Embryonic facial prominence (tissue), 1 donor: ENCODE results near the gene UVSSA.
A peak's percentile ranks its signal among the peaks of the same experiment; 100 is the strongest.

Experiments used
- DNase-seq: peaks from one replicate; pipeline ENCODE4 v3.0.0-alpha.2; 2016; ENCODE audit errors: extremely low spot score

The UVSSA gene

DNA sequence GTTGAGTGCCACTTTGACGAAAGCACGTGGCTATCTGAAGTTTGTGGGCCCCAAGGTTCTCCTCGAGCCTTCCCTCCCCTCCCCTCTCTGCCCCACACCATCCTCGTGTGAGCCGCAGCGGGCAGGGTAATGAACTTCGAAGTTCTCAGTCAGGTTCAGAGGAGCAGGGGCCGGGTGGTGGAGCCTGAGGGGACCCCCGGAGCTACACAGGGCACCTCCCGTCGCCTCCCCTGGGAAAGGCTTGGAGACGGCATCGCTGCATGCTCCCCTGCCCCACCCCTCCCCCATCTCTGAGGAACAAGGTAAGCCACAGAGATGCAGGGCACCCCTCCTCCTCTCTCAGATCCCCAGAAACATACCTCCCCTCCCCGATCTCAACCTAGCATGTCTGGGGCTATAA is 62.1 kb downstream of the UVSSA start:
- DNase-seq: no peak

DNA sequence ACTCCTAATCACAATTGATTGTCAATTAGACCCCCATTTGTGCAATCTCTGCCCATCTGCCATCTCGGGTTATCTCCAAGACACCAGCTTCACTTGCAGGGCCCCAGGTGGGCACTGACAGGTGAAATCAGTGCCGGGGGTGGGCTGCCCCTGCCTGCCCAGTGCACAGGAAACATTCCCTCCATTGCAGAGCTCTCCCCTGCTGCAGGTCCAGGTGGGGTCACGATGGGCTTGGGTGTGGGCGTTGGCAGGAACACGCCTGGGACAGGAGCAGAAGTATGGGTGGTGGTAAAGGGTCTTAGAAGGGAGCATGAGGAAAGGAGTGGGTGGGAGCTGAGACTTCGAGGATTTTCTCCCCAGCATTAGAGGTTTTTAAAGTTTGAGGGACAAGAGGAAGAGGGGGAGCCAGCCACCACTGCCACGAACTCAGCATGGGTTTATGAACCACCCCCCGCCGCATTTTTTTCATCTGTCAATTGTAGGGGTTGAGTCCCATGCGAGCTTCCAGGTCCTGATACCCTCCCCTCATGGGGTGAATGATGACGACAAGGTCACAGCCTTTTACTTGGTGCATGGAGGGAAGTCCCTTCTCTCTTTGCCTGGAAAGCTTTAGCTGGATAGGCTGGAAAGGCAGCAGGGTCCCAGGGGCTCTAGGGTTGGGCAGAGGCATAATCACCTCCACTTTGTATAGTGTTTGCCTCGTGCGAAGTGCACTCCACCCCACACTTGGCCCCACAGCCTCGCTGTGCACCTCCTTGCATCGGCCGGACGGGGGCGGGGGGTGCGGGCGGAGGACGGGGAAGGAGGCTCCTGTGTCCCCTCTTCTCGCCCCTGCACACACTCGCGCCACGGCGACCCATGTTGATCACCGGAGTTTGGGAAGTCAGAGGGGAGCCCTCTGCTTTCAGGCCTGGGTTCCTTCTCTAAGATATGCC is 62.8 kb downstream of the UVSSA start:
- DNase-seq: no peak

DNA sequence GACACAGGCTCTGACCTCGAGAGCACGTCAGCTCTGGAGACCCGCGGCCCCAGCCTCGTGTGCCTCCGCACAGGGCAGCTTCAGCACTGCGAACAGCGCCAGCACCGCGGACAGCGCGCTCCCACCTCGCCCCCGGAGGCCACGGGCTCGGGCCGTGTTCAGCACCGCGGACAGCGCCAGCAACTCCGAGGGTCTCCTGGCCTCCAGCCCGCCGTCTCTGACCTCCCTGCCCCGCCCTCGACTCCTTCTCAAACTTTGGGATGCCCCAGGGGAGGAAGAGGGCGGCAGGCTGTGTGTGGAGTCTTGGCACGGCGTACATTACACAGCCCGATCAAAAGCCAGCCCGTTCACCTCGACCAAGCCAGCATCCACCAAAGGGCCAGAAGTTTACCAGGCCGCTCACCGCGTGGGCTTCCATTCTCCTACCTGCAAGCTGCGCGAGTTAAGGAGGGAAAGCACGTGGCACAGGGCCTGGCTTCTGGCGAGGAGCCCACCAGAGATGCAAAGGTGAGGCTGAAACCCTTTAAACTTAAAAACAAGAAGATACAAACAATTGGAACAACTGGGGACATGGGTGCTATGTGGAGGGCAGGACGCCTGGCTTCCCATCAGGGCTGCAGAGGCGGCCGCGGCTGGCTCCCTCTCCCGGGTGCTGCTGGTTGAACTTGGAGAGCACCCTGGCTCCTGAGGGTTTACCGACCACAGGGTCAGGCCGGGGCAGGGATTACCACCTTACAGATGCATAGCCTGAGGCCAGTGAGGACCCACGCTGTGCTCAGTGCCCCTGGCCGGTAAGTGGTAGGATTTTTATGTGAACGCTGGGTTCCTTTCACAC is 63.7 kb downstream of the UVSSA start:
- DNase-seq: peak; percentile 28

DNA sequence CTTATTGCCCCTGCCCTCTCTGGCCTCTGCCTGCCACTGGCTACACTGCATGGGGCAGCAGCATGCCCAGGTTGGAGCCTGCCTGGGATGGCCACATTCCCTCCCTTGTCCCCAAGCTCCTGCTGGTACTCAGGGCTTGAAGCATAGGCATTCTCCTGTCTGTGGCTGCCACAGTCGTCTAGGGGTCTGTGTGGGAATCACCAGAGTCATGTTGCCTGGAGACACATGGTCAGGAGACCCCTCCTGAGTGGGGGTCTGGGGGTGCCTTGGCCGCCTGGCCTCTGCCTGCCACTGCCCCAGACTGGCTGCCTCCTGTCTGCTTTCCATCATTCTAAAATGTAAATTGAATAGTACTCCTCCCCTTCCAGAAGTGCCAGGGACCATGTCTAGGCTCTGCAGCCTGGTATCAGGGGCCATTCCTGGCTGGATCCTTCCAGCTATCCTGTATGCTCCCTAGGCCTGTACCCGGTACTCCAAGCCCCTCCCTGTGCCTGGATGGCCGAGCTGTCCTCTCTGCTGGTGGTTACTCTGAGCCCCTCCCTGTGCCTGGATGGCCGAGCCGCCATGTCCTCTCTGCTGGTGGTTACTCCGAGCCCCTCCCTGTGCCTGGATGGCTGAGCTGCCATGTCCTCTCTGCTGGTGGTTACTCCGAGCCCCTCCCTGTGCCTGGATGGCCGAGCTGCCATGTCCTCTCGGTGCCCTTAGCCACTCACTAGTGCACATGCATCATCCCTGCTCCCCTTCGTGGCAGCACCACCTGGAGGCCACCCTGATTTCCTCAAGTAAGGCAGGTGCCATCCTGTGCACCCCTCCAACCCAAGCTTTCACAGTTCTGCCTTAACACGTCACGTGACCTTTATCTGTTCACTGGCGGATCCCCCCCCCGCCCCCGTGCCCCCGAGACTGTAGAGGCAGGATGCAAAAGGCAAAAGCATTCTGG is 64.7 kb downstream of the UVSSA start:
- no peak for DNase-seq

DNA sequence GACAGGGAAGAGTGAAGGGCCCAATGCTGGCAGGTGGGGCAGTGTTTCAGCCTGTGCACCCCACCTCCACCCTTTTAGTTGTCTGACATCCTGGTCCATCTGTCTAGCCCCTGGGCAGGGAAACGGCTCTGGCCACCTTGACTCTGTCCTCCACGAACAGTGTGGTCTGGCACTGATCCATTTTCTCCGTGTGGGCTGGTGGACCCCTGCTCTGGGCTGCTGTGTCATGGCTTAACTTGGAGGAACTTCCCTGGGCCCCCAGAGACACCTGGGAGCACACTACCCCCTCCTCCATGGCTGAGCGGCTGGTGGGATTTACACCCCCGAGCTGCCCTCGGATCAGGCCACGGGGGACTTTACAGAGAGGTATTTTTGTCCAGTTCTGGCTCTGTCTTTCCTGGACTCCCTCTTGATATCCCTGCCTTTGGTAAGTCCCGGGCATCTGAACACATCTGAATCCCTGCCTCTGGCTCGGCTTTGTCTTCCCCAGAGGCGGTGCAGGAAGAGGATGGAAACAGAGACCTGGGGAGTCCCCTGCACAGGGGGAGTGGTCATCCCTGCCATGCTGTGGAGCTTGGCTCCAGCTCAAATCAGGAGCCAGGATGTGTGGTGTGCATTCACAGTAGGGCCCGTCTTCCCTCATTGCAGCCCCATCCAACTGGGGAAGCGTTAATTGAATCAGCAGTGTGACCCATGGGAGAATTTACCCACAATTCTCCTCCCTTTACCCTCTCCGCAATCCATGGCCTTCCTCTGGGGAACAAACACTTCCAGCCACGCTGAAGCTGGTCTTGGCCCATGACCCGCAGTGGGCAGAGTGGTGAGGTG is 65.6 kb downstream of the UVSSA start:
- no peak for DNase-seq

DNA sequence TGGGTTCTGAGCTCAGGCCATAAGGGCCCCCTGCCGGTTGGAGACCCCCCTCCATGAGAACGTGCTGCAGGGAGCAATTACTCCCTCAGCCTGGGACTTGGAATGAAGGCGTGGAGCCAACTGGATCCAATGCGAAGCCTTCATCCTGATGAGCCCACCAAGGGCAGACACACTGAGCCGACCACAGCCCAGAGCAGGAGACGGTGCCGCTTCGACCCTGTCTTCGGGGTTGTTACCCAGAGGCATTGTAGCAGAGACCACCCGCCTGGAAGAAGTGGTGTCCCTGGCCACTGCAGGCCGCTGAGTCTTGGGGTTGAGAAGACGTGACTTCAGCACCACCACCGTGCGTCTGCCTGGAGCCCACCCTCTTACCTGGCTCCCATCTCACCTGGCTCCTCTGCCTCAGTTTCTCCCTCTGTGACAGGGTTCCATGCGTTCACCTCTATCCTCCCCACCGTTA is 66.2 kb downstream of the UVSSA start:
- no peak for DNase-seq

DNA sequence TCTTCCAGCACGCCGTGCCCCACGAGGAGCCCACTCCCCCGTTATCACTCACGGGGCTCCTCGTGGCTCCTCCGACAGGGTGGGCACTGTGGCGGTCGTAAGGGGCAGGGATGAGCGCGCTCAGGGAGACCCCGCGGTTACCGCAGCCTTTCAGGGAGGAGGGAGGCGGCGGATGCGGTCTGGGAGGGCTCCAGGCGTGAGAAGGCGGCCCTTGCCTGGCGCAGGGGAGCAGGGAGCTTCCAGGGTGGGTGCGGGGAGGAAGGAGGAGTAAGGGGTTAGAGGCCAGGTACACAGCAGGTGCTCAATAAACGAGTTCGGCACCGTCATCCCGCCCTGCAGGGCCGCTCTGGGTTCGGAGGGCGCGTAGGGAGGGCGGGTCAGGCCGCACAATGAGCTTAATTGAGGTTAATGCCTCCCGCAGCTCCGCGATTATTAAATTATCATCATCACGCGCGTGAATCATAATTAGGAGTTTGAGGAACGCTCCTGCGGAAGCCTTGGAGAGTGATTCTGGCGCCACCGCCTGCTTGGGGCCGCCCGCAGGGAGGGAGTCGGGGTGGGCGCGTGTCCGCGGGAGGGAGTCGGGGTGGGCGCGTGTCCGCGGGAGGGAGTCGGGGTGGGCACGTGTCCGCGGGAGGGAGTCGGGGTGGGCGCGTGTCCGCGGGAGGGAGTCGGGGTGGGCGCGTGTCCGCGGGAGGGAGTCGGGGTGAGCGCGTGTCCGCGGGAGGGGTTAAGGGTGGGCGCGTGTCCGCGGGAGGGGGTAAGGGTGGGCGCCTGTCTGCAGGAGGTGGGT is 66.9 kb downstream of the UVSSA start:
- DNase-seq: no peak

DNA sequence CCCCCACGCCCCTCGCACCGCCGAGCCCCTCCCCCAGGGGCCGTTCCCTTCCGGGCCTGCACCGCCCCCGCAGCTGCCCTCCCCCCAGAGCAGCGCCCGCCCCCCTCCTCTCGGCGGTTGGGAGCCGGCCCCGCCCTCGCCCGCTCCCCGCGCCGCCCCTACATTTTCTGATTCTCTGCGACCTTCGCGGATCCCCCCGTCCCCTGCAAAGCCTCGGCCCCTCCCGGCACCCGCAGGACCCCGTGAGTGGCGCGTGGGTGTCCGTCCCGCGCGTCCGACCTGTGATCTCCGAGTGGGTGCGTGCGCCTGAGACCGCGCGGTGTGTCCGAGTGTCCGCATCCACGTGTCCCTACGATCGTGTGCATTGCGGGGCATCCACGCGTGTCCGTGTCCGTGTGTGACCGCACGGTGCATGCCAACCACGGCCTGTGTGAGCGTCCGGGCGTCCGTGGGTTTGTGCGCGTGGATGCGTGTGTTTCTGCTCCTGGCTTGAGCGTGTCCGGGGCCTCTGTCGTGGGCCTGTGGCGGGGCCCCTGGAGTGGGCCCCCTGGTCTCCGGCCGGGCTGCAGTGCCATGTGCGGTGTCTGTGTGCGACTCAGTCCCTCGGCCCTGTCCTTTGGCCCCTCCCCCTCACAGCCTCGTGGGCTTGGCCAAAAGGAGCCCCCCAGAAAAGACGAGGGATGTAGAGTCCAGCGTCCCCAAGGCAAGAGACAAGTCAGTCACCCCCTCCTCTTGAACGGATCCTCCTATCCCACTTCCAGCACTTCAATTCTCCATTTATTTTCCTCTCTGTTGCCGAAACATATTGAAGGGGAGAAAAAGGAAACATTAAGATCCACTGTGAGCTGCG is 68.0 kb downstream of the UVSSA start:
- no peak for DNase-seq

DNA sequence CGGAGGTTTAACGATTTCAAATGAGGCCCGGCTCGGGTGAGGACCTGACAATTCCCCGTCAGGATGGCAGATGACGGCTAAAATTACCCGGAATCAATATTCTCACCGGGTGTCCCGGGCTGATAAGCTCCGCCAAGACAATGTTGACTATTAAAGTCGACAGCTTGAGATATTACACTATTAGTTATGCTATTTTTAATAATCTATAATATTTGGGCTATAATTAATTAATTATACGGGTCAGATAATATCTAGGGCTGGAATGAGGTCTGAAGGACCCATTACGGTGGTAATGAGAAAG is 68.6 kb downstream of the UVSSA start:
- no peak for DNase-seq

DNA sequence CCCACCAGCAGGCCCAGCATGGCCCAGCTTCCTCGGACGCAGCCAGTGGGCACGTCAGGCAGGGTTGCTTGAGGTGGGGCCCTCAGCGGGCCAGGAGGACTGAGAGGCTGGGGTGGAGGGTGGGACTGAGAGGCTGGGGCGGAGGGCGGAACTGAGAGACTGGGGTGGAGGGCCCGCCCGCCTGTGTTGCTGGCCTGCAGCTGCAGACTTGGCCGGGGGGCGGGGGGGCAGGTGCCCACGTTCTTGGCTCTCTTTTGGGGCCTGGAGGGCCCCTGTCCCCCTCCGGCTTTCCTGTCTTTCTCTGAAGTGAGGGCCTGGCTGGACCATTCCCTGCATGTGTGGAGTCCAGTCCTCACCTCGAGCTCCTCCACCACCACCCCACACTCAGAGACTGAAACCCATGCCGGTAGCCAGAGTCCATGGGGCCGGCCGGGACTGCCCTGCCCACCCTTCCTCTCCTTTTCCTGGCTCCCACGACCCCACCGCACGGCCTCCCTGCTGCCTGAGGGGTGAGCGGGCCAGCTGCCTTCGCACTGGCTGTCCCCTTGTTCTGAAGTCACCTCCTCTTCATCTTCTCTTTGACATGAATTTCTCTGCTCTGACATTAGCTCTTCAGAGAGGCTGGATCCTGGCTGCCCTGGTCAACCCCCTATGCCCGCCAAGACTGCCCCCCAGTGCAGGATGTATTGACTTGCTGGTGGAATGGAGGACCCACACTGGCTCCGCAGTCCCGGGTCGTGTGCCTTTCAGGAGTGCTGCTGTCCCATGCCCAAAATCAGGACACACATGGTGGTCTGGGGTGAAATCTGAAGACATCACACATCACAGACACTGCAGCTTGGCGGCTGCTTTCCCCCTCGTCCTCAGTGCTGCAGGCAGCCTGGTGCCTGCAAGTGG is 69.3 kb downstream of the UVSSA start:
- peak; percentile 4 for DNase-seq

DNA sequence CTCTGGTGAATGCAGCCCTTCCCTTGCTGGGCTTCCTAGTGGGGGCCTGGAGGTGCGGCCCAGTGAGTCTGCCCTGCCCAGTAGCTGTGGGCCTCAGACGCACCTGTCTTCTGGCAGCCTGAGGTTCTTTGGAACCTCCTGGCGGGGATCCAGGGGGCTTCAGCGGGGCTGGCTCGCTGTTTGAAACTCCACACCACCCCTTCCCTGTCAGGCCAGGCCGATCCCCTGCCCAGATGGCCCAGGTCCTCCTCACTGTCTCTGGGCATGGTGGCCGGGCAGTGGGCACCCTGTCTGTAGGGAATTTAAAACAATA is 69.9 kb downstream of the UVSSA start:
- DNase-seq: no peak

DNA sequence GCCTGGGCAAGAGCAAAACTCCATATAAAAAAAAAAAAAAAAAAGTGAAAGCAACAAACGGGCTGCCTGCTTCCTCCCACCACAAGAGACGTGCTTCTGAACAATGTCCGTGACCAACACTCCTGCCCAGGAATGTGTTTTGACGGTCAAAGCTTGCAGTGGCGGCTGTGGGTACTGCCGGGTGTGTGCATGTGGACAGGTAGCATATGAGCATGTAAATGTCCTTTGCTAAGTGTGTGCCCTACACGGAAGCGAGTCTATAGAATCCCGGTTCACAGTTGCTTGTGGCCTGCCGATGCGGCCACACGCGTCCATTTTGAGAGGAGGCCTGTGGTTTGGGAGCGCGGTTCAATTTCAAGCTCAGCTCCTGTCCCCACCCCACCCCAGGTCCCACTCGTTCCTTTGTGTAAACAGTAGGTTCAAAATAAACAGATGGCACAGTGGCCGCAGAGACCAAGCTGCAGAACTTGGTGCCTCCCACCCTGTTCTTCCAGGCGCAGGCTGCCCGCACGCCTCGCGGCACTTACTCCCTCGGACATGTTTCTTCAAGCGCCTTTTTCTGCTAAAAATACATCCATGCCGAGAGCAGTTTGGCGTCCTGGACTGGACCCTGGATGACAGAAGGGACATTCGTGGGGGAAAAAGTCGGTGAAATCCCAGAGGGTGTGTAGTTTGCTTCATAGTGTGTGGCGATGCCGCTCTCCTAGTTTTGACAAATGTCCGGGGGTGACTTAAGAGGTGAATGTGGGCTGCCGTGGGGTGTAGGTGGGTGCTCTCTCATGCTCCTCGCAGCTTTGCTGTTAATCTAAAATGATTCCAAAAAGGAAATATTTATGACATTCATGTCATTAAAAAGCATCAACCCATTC is 70.7 kb downstream of the UVSSA start:
- DNase-seq: no peak

DNA sequence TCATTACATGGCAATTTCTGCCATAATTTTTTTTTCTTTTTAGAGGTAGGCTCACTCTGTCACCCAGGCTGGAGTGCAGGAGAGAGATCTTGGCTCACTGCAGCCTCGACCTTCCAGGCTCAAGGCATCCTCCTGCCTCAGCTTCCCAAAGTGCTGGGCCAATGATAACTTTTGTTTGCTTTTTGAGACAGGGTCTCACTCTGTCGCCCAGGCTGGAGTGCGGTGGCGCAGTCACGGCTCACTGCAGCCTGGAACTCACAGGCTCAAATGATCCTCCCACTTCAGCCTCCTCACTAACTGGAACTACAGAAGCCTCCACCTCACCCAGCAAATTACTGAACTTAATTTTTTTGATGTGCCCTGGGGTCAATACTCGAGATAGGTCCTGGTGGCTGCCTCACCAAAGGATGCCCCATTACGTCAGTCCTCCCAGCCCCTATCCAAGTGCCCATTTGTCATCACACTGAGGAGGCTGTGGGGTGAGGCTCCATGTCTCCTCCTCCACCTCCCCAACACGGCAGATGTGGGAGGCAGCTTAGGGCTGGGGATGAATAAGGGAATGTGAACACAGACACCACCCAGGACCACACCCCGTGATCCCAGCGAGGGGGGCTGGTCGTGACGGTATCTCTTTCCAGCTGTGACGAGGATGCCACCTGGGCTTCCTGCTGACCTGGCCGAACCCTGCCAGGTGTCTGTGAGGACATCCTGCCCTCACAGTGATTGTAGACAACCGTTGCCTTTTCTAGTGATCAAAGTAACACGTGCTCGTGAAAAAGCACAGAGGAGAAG is 71.7 kb downstream of the UVSSA start:
- DNase-seq: no peak

DNA sequence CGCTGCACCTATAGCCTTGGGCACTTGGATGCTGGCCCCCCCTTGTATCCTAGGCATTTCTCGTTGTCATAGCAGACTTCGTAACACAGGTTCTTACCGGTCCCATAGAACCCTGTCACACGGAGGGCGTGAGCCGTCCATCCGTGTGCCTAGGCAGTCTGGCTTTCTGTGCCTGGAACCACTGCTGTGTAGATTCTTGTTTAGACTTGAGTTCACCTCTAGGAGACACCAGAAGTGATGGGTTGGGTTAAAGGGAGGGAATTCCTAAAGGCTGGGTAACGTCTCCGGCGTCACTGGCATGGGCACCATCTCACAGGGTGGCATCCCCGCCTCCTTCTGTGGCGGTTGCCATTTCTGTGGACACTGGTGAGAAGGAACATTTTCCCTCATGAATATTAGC is 72.7 kb downstream of the UVSSA start:
- no peak for DNase-seq

DNA sequence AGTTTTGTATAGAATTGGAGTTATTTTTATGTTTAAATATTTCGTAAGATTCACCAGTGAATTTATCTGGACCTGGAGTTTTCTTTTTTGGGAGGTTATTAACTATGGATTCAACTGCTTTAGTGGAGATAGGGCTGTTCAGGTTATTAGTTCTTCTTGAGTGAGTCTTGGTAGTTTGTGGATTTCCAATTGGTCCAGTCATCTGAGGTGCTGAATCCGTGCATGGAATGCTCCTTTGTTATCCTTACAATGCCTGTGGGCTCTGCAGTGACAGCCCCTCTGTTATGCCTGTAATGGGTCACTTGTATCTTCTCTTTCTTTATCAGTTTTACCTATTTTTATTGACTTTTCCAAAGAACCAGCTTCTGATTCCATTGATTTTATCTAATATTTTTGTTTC is 74.6 kb downstream of the UVSSA start:
- DNase-seq: no peak

DNA sequence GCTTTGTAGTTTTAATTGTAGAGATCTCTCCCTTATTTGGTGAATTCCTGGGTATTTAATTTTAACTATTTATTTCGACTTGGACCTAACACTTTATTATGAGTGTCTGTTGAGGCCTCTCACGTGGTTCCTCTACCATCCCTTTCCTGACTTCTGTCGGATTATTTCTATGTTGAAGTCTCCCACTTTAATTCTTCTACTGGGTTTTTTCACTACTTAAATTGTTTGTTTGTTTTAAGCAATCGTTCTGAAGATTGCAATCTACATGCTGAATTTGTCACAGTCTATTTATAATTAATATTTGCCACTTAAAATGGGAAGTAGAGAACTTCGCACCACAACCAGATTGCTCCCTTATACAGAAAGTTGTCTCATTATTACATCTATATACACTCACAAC is 80.0 kb downstream of the UVSSA start:
- DNase-seq: no peak
